ENCODE measurements around the gene ERICH4. TPM values are rescaled to one million over a fixed set of nuclear protein-coding genes. Genes with fewer than 3 reads are reported as not detected.

ERICH4 gene
- total RNA-seq, 2 experiments from 2014 or later = not detected

DNA sequence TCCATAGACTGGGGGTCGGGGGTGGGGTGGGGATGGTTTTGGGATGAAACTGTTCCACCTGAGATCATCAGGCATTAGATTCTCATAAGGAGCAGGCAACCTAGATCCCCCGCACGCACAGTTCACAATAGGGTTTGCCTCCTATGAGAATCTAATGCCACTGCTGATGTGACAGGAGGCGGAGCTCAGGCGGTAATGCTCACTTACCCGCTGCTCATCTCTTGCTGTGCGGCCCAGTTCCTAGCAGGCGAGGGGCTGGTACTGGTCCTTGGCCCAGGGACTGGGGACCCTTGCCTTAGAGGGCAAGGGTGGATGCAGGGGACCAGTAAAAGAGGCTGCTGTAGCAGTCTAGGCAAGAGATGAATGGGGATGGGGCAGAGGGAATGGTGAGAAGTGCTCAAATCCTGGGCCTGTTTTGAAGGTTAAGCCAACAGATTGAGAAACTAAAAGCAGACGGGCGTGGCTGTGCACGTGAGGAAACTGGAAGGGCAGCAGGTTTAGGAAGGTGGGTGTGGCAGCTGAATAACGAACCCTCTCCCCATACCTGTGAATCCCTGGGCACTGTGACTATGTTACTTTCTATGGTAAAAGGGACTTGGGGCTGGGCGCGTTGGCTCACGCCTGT, 1.5 kb upstream of the ERICH4 start:
- CTCF ChIA-PET = interaction anchor here (2.8 kb wide), 1 partner anchor 8 kb away, joined by 32 read pairs; no protein-coding TSS in a partner anchor
- TF ChIP-seq, protein P1, sequence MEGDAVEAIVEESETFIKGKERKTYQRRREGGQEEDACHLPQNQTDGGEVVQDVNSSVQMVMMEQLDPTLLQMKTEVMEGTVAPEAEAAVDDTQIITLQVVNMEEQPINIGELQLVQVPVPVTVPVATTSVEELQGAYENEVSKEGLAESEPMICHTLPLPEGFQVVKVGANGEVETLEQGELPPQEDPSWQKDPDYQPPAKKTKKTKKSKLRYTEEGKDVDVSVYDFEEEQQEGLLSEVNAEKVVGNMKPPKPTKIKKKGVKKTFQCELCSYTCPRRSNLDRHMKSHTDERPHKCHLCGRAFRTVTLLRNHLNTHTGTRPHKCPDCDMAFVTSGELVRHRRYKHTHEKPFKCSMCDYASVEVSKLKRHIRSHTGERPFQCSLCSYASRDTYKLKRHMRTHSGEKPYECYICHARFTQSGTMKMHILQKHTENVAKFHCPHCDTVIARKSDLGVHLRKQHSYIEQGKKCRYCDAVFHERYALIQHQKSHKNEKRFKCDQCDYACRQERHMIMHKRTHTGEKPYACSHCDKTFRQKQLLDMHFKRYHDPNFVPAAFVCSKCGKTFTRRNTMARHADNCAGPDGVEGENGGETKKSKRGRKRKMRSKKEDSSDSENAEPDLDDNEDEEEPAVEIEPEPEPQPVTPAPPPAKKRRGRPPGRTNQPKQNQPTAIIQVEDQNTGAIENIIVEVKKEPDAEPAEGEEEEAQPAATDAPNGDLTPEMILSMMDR (IDR thresholded peaks at IDR 0.05) = no peak
- H3K9me3 Mint-ChIP-seq = no peaks in the 10 kb centered on the region
- DNase-seq (no peak), ATAC-seq (no peak)
- intact Hi-C loops (cut with micrococcal nuclease) = no loop called here
- peaks cover 5% of the 10 kb centered on the region for H3K27me3 Mint-ChIP-seq
- peaks cover 8% of the 10 kb centered on the region for H3K36me3 Mint-ChIP-seq (ENCODE audit: low read depth)
- H3K4me3 Mint-ChIP-seq = no peak overlapping the region
- POLR2A ChIA-PET = interaction anchor here (0.9 to 3.2 kb wide), 2 partner anchors 8 to 95 kb away, joined by 3 to 14 read pairs; no protein-coding TSS in a partner anchor
- peaks cover 17% of the 10 kb centered on the region for H3K4me1 Mint-ChIP-seq (ENCODE audit: low read depth)
- H3K27ac Mint-ChIP-seq = no peak overlapping the region

DNA sequence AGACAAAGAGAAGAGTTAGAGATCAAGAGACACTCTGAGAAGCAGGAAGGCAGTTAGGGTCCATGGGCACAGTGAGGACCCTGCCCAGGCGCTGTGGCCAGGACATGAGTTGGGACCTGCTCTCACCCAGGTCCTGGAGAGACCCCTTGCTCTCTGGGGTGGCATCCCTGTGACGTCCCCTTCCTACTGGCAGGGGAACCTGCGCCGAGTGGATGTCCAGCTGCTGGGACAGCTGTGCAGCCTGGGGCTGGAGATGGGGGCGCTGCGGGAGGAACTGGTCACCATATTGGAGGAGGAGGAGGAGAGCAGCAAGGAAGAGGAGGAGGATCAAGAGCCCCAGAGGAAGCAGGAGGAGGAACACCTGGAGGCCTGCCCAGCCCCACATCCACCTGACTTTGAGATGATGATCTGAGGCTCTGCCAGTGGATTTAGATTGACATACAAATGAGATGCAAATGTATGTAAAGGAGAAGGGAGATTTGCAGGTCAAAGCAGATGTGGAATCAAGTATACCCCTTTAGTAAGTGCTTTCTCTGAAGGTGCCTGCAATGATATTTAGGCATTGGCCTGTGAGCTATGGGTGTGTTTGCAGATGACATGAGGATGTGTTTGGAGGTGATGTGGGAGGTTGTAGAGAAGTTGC, 978 bp downstream of the ERICH4 start:
- no peak for DNase-seq
- Mint-ChIP-seq H3K27ac (no peak overlapping the region), H3K36me3 (ENCODE audit: low read depth) (no peaks in the 10 kb centered on the region), H3K9me3 (no peaks in the 10 kb centered on the region), H3K4me1 (ENCODE audit: low read depth) (peaks cover 3% of the 10 kb centered on the region), H3K27me3 (peaks cover 10% of the 10 kb centered on the region), H3K4me3 (no peak overlapping the region)
- TF ChIP-seq, protein P1 (IDR thresholded peaks at IDR 0.05) = no peak
- CTCF ChIA-PET = interaction anchor here (1.0 to 15.6 kb wide), 2 partner anchors 126 to 153 kb away, joined by 3 to 272 read pairs; partner anchors contain the start of gene CEACAM21
- no peak for ATAC-seq
- intact Hi-C loops (cut with micrococcal nuclease) = no loop called here
- POLR2A ChIA-PET = no interaction called here

DNA sequence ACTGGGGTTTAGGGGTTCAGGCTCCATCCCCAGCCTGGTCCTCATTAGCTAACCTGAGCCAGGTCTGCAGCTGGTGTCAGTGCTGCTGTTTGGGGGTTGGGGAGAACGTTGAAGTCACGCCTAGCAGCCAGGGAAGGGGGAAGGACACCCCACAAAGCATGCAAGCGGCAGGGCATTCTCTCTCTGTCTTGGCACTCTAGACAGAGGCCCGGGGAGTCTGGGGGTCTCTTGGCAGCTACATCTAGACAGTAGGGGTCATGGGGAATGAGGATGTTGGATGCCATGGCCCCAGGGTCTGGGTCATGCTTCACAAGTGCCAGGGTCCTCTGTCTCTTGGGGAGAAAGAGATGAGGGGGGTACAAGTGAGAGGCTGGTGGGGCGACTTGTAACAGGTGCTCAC, 2.6 kb downstream of the ERICH4 start:
- intact Hi-C loops (cut with micrococcal nuclease) = loop anchor here (5.0 kb wide), 1 partner anchor 127 kb away; no protein-coding TSS in a partner anchor

DNA sequence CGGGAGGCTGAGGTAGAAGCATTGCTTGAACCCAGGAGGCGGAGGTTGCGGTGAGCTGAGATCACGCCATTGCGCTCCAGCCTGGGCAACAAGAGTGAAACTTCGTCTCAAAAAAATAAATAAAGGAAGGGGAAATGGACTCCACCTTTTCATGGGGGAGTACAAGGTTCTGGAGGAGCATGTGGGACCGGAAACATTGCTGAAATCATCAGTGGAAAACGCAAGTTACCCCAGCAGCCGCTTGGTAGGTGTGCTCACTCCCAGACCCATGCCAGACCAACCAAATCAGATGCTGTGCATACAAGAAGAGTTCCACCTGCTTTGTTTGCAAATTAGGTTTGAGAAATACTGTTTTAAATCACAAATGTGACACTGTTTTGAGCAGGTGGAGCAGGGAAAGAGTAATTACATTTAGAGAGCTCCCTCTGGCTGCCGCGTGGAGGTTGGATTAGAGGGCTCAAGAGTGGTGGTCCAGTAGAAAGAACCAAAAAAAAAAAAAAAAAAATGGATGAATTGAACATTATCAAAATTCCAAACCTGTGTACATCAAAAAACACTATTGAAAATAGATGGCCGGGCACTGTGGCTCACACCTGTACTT, 4.9 kb downstream of the ERICH4 start:
- TF ChIP-seq, protein P1 (IDR thresholded peaks at IDR 0.05) = no peak
- POLR2A ChIA-PET = interaction anchor here (0.7 to 4.0 kb wide), 3 partner anchors 8 to 373 kb away, joined by 3 to 14 read pairs (median 3); partner anchors contain the start of gene DMAC2
- Mint-ChIP-seq H3K27ac (no peak overlapping the region), H3K27me3 (peaks cover 10% of the 10 kb centered on the region), H3K36me3 (ENCODE audit: low read depth) (no peaks in the 10 kb centered on the region), H3K4me1 (ENCODE audit: low read depth) (no peaks in the 10 kb centered on the region), H3K4me3 (no peak overlapping the region), H3K9me3 (no peaks in the 10 kb centered on the region)
- no peak for DNase-seq
- no peak for ATAC-seq
- intact Hi-C loops (cut with micrococcal nuclease) = loop anchor here (5.0 kb wide), 1 partner anchor 124 kb away; no protein-coding TSS in a partner anchor
- CTCF ChIA-PET = interaction anchor here (1.2 to 15.6 kb wide), 15 partner anchors 8 to 306 kb away, joined by 3 to 272 read pairs (median 13); partner anchors contain the start of genes B3GNT8, CEACAM21 and DMAC2

More for the DNA sequence above, 2.6 kb downstream of the ERICH4 start:
- Mint-ChIP-seq H3K9me3 (no peaks in the 10 kb centered on the region), H3K4me1 (ENCODE audit: low read depth) (no peaks in the 10 kb centered on the region), H3K4me3 (no peak overlapping the region), H3K27me3 (peaks cover 10% of the 10 kb centered on the region), H3K36me3 (ENCODE audit: low read depth) (no peaks in the 10 kb centered on the region), H3K27ac (no peak overlapping the region)
- DNase-seq = no peak
- no peak for ATAC-seq
- POLR2A ChIA-PET = no interaction called here
- TF ChIP-seq, protein P1 (IDR thresholded peaks at IDR 0.05) = no peak
- CTCF ChIA-PET = interaction anchor here (1.4 to 15.6 kb wide), 2 partner anchors 93 to 124 kb away, joined by 3 to 272 read pairs; partner anchors contain the start of gene CEACAM21
